Epidermal melanocyte (primary cell): ENCODE measurements around the gene CTU2.

Source experiments
- DNase-seq: peaks from one replicate; pipeline ENCODE4 v3.0.0; 2011; ENCODE audit warnings: low spot score; ENCODE audit not compliant: insufficient read length

The CTU2 gene

GRCh38 chr16:88713568-88714419, 7.5 kb downstream of the CTU2 start:
- no peak for DNase-seq

- no peak for DNase-seq
Measured at GRCh38 chr16:88714420-88715302, 8.4 kb downstream of the CTU2 start.

GRCh38 chr16:88715312-88716190, 9.2 kb downstream of the CTU2 start:
- DNase-seq = no peak

- no peak for DNase-seq
Measured at GRCh38 chr16:88716201-88716600, 9.9 kb downstream of the CTU2 start.

- no peak for DNase-seq
Measured at GRCh38 chr16:88716601-88717001, 10.3 kb downstream of the CTU2 start.

- no peak for DNase-seq
Measured at GRCh38 chr16:88718178-88718577, 11.9 kb downstream of the CTU2 start.

GRCh38 chr16:88719267-88719932, 13.1 kb downstream of the CTU2 start:
- DNase-seq = no peak

- no peak for DNase-seq
Measured at GRCh38 chr16:88719933-88720296, 13.6 kb downstream of the CTU2 start.

GRCh38 chr16:88720396-88720970, 14.2 kb downstream of the CTU2 start:
- no peak for DNase-seq

GRCh38 chr16:88721236-88721635, 14.9 kb downstream of the CTU2 start:
- DNase-seq = no peak

GRCh38 chr16:88721815-88722755, 15.8 kb downstream of the CTU2 start:
- no peak for DNase-seq

GRCh38 chr16:88722784-88723506, 16.6 kb downstream of the CTU2 start:
- DNase-seq = no peak

- no peak for DNase-seq
Measured at GRCh38 chr16:88723507-88723887, 17.2 kb downstream of the CTU2 start.

GRCh38 chr16:88723911-88724310, 17.6 kb downstream of the CTU2 start:
- DNase-seq = no peak

- DNase-seq = no peak
Measured at GRCh38 chr16:88724855-88725555, 18.7 kb downstream of the CTU2 start.

- no peak for DNase-seq
Measured at GRCh38 chr16:88725609-88726407, 19.5 kb downstream of the CTU2 start.

- no peak for DNase-seq
Measured at GRCh38 chr16:88726408-88726749, 20.1 kb downstream of the CTU2 start.
